Liver (tissue), 9 donors: ENCODE measurements around the gene SLC2A4RG. TPM values are rescaled to one million over a fixed set of nuclear protein-coding genes. Genes with fewer than 3 reads are reported as not detected.

ENCODE experiments used
- DNase-seq: peaks from one replicate; pipeline ENCODE4 v3.0.0-alpha.2; 2017; ENCODE audit warnings: low spot score
- H3K27ac ChIP-seq, 2 donors: one replicate each; pipeline ENCODE4 v1.7.0; 2013; ENCODE audit warnings: inconsistent platforms in 2 of 2, low read length in 2 of 2, control low read depth in 1 of 2, low read depth in 1 of 2, mild to moderate bottlenecking in 1 of 2
- H3K27me3 ChIP-seq, 4 donors: one replicate each; pipeline versions ENCODE4 v1.6.1 to v1.7.0; 2013; ENCODE audit warnings: low read length in 3 of 4, inconsistent platforms in 1 of 4, mild to moderate bottlenecking in 1 of 4, moderate library complexity in 1 of 4; ENCODE audit not compliant: control insufficient read depth in 4 of 4, insufficient read depth in 4 of 4
- H3K36me3 ChIP-seq, 4 donors: one replicate each; pipeline versions ENCODE4 v1.6.1 to v1.7.0; 2013; ENCODE audit warnings: low read length in 3 of 4, mild to moderate bottlenecking in 3 of 4, low read depth in 1 of 4, moderate library complexity in 1 of 4; ENCODE audit not compliant: control insufficient read depth in 4 of 4, insufficient read depth in 3 of 4
- H3K4me1 ChIP-seq, 4 donors: one replicate each; pipeline versions ENCODE4 v1.6.1 to v1.7.0; 2013; ENCODE audit warnings: low read length in 3 of 4, mild to moderate bottlenecking in 3 of 4, moderate library complexity in 1 of 4; ENCODE audit not compliant: control insufficient read depth in 4 of 4, insufficient read depth in 4 of 4
- H3K4me3 ChIP-seq, 3 donors: one replicate each; pipeline versions ENCODE4 v1.6.1 to v1.7.0; 2013; ENCODE audit warnings: low read length in 3 of 3, control low read depth in 1 of 3, low read depth in 1 of 3, mild to moderate bottlenecking in 1 of 3
- H3K9ac ChIP-seq, 2 donors: one replicate each; pipeline ENCODE4 v1.7.0; 2013; ENCODE audit warnings: low read length in 2 of 2, mild to moderate bottlenecking in 2 of 2, moderate library complexity in 2 of 2, control low read depth in 1 of 2, low read depth in 1 of 2
- H3K9me3 ChIP-seq, 4 donors: one replicate each; pipeline versions ENCODE4 v1.6.1 to v1.7.0; 2013; ENCODE audit warnings: low read length in 3 of 4; ENCODE audit not compliant: control insufficient read depth in 4 of 4
- FOXA1 ChIP-seq: IDR thresholded peaks from 2 replicates; pipeline ENCODE4 v1.6.1; 2016; ENCODE audit warnings: antibody characterized with exemption
- FOXA2 ChIP-seq: IDR thresholded peaks from 2 replicates; pipeline ENCODE4 v1.6.1; 2016; ENCODE audit warnings: antibody characterized with exemption
- GABPA ChIP-seq, 2 donors: IDR thresholded peaks in 1 of 2; conservative IDR thresholded peaks in 1 of 2; 2 replicates each; pipeline ENCODE4 v1.6.1; 2016; ENCODE audit warnings: antibody characterized with exemption in 2 of 2, mild to moderate bottlenecking in 1 of 2, moderate library complexity in 1 of 2
- HNF4A ChIP-seq, 2 donors: conservative IDR thresholded peaks; 2 replicates each; pipeline ENCODE4 v1.6.1; 2016; ENCODE audit warnings: antibody characterized with exemption in 2 of 2, mild to moderate bottlenecking in 2 of 2
- HNF4G ChIP-seq: IDR thresholded peaks from 2 replicates; pipeline ENCODE4 v1.6.1; 2016; ENCODE audit warnings: antibody characterized with exemption
- NR2F2 ChIP-seq: IDR thresholded peaks from 2 replicates; pipeline ENCODE4 v1.6.1; 2016; ENCODE audit warnings: antibody characterized with exemption
- RAD21 ChIP-seq, 2 donors: IDR thresholded peaks; 2 replicates each; pipeline ENCODE4 v1.6.1; 2016; ENCODE audit warnings: antibody characterized with exemption in 2 of 2, mild to moderate bottlenecking in 2 of 2
- REST ChIP-seq: IDR thresholded peaks from 2 replicates; pipeline ENCODE4 v1.6.1; 2016; ENCODE audit warnings: antibody characterized with exemption, mild to moderate bottlenecking
- RXRA ChIP-seq, 2 donors: IDR thresholded peaks; 2 replicates each; pipeline ENCODE4 v1.6.1; 2017 to 2018; ENCODE audit warnings: antibody characterized with exemption in 2 of 2, mild to moderate bottlenecking in 1 of 2
- SP1 ChIP-seq: IDR thresholded peaks from 2 replicates; pipeline ENCODE4 v1.6.1; 2018; ENCODE audit warnings: antibody characterized with exemption, mild to moderate bottlenecking
- TAF1 ChIP-seq: conservative IDR thresholded peaks from 2 replicates; pipeline ENCODE4 v1.6.1; 2016; ENCODE audit warnings: antibody characterized with exemption, mild to moderate bottlenecking
- YY1 ChIP-seq: IDR thresholded peaks from 2 replicates; pipeline ENCODE4 v1.6.1; 2016; ENCODE audit warnings: antibody characterized with exemption, mild to moderate bottlenecking
- WGBS: extraction: QIAGEN DNeasy Blood & Tissue Kit; methylation state at CpG from one replicate; pipeline ENCODE4 v1.1.7; 2013; 5-methylcytosine and 5-hydroxymethylcytosine counted together
- polyA plus RNA-seq, 2 donors: library from polyadenylated mRNA; stranded (reverse) in 1 of 2; unstranded in 1 of 2; fragments of 200-250 nt in 1 of 2; fragments of >200 nt in 1 of 2; fragmentation: Nextera tagmentation in 1 of 2; extraction: Ambion mirVana in 1 of 2; gene quantifications; one replicate each; pipeline versions ENCODE4 v1.2.1 to v1.2.3, GENCODE V29; 2013 to 2015
- total RNA-seq, 2 donors: library from RNA; depleted of rRNA; stranded (reverse); fragments of >200 nt; gene quantifications; one replicate each; pipeline ENCODE4 v1.2.3, GENCODE V29; 2014
- TF ChIP-seq, protein P1 (sequence below): IDR thresholded peaks from 2 replicates; pipeline ENCODE4 v1.6.1; 2016; ENCODE audit warnings: antibody characterized with exemption
- donor health status: healthy.
- donor health status: healthy.
- donor health status: healthy.
- donor health status: healthy.
- donor health status: healthy.

The SLC2A4RG gene
- total and polyA plus RNA-seq, 4 donors: 22.2 to 39.7 (median 29.4) TPM

DNA sequence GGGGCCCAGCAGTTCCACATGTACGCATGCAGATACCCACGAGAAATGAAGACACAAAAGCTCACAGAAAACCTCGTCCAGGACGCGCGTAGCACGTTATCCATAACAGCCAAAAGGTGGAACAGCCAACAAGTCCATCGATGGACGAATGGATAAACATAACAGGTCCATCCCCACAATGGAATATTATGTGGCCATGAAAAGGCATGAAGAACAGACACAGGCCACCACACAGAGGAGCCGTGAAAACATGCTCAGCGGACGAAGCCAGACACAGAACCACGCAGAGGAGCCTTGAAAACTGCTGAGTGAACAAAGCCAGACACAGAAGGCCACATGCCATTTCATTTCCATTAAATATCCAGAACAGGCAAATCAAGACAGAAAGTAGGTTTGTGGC, 38.0 kb downstream of the SLC2A4RG start (continued):
- TF ChIP-seq, protein P1, sequence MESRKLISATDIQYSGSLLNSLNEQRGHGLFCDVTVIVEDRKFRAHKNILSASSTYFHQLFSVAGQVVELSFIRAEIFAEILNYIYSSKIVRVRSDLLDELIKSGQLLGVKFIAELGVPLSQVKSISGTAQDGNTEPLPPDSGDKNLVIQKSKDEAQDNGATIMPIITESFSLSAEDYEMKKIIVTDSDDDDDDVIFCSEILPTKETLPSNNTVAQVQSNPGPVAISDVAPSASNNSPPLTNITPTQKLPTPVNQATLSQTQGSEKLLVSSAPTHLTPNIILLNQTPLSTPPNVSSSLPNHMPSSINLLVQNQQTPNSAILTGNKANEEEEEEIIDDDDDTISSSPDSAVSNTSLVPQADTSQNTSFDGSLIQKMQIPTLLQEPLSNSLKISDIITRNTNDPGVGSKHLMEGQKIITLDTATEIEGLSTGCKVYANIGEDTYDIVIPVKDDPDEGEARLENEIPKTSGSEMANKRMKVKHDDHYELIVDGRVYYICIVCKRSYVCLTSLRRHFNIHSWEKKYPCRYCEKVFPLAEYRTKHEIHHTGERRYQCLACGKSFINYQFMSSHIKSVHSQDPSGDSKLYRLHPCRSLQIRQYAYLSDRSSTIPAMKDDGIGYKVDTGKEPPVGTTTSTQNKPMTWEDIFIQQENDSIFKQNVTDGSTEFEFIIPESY: no peak
- TF ChIP-seq FOXA2: no peak

DNA sequence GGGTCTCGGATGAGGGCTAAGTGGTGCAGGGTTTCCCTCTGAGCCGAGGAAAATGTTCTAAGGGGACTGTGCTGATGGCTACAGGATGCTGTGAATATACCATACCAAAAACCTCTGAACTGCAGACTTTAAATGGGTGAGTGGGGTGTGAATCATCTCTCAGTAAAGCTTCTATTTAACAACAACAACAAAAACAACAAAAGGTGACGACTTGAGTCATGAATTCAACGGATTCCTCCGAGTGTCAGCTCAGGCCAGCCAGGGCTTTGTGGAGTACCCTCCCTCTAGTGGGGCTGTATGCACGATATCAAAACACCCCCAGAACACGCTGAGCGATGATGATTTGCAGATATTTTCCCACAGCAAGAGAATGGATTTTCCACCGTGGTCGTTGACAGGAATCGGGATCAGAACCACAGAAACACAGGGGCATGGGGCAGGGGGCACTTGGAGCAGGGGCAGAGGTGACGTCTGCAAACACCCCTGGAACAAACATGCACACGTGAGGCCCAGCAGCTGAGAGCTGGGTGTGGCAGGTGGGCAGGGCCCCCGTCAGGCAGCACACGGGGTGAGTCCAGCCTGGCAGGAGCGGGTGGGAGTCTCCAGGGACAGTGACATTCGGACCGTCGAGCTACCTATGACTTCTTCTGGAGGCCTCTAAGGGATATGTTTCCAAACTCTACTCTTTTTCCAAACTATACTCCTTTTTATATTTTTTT, 38.6 kb downstream of the SLC2A4RG start:
- Histone ChIP-seq H3K4me3 (no peak overlapping the region), H3K9me3 (no peaks in the 10 kb centered on the region), H3K27me3 (no peaks in the 10 kb centered on the region), H3K4me1 (peaks cover 0 to 2% (median 1%) of the 10 kb centered on the region in 4 donors), H3K9ac (no peak overlapping the region), H3K27ac (no peak overlapping the region), H3K36me3 (no peaks in the 10 kb centered on the region)
- no peak for DNase-seq
- no peak for TF ChIP-seq GABPA (IDR thresholded peaks at IDR 0.05 in 1 of 2, conservative IDR thresholded peaks at IDR 0.05 in 1 of 2)
- no peak for TF ChIP-seq FOXA2
- no peak for TF ChIP-seq HNF4G
- no peak for TF ChIP-seq YY1
- TF ChIP-seq HNF4A (conservative IDR thresholded peaks at IDR 0.05): no peak
- TF ChIP-seq TAF1: no peak
- no peak for TF ChIP-seq FOXA1
- TF ChIP-seq RXRA (IDR thresholded peaks at IDR 0.05): no peak
- 65% methylated on average over 19 of the region's 19 CpGs for WGBS

GRCh38 chr20:63778857-63779256, 39.3 kb downstream of the SLC2A4RG start:
- 79% methylated on average over 9 of the region's 9 CpGs for WGBS
- peaks cover 0 to 2% (median 1%) of the 10 kb centered on the region in 4 donors for H3K4me1 ChIP-seq
- DNase-seq: no peak

More at GRCh38 chr20:63778857-63779256, 39.3 kb downstream of the SLC2A4RG start:
- Histone ChIP-seq H3K9me3 (no peaks in the 10 kb centered on the region), H3K27ac (no peak overlapping the region), H3K9ac (no peak overlapping the region), H3K4me3 (no peak overlapping the region), H3K36me3 (no peaks in the 10 kb centered on the region), H3K27me3 (no peaks in the 10 kb centered on the region)
- TF ChIP-seq REST (no peak), NR2F2 (no peak), SP1 (no peak), YY1 (no peak), RAD21 (IDR thresholded peaks at IDR 0.05) (no peak)
